ENCODE measurements around the gene DSTN. TPM values are rescaled to one million over a fixed set of nuclear protein-coding genes. Genes with fewer than 3 reads are reported as not detected.

DSTN gene
- total RNA-seq, 4 donors from 2014 or later, result 166 to 322 (median 242) TPM

DNA sequence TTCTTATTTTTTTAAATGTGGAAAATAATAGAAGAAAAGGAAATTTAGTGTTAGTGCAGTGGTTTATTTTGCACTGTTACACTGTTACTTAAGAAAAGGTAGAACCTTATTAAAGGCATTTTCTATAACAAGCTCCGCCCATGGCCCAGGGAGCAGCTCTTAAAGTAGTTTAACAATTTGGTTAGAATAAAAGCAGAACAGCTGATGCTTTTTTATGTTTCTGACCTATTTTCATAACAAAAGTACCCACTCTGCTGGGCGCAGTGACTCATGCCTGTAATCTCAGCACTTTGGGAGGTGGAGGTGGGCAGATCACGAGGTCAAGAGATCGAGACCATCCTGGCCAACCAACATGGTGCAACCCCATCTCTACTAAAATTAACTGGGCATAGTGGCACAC is 32.6 kb downstream of the DSTN start:
- no peak overlapping the region for H3K27ac ChIP-seq
- H3K4me1 ChIP-seq, result peaks cover 0 to 33% (median 0%) of the 10 kb centered on the region in 4 donors
- no peak for DNase-seq (ENCODE audit: low spot score in 2 of 2)
- no peaks in the 10 kb centered on the region for H3K27me3 ChIP-seq
- no peak for TF ChIP-seq POLR2A (IDR thresholded peaks at IDR 0.05)
- 97 to 98% methylated on average over 4 of the region's 4 CpGs for WGBS, 2 donors
- H3K4me3 ChIP-seq, result no peak overlapping the region
- no peaks in the 10 kb centered on the region for H3K9me3 ChIP-seq
- H3K36me3 ChIP-seq, result peaks cover 0 to 34% (median 0%) of the 10 kb centered on the region in 3 donors

DNA sequence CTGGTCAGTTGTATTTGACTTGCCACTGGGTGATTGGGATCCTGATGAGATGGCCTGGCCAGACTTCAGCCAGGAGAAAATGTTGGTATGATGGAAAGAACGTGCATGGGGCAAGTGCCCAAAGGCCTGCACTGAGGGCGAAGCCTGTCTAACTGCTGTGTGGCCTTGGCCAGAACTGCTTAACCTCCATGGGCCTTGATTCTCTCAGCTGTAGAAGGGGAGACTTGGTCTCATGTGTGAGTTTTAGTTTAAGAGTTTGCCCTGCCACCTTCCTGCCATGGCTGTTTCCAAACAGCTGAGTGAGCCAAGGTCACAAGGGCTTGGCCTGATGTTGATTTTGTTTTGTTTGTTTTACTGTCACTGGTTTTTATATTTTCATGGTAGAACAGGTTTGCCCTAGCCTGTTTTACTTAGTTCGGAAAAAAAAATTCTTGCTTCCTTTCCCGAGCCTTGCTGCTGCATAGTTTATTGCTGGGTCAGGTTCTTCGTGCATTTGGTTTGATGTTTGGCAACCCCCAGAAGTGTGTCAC is 35.3 kb downstream of the DSTN start:
- Histone ChIP-seq H3K27me3 (no peaks in the 10 kb centered on the region), H3K9me3 (no peaks in the 10 kb centered on the region), H3K4me1 (peaks cover 0 to 31% (median 0%) of the 10 kb centered on the region in 4 donors), H3K27ac (no peak overlapping the region), H3K36me3 (peaks cover 0 to 43% (median 0%) of the 10 kb centered on the region in 3 donors), H3K4me3 (no peak overlapping the region)
- 62 to 81% methylated on average over 5 of the region's 5 CpGs for WGBS, 2 donors
- DNase-seq (ENCODE audit: low spot score in 2 of 2), result no peak
- TF ChIP-seq, protein P1, sequence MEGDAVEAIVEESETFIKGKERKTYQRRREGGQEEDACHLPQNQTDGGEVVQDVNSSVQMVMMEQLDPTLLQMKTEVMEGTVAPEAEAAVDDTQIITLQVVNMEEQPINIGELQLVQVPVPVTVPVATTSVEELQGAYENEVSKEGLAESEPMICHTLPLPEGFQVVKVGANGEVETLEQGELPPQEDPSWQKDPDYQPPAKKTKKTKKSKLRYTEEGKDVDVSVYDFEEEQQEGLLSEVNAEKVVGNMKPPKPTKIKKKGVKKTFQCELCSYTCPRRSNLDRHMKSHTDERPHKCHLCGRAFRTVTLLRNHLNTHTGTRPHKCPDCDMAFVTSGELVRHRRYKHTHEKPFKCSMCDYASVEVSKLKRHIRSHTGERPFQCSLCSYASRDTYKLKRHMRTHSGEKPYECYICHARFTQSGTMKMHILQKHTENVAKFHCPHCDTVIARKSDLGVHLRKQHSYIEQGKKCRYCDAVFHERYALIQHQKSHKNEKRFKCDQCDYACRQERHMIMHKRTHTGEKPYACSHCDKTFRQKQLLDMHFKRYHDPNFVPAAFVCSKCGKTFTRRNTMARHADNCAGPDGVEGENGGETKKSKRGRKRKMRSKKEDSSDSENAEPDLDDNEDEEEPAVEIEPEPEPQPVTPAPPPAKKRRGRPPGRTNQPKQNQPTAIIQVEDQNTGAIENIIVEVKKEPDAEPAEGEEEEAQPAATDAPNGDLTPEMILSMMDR (IDR thresholded peaks at IDR 0.05), result no peak
- TF ChIP-seq POLR2A (IDR thresholded peaks at IDR 0.05), result no peak

DNA sequence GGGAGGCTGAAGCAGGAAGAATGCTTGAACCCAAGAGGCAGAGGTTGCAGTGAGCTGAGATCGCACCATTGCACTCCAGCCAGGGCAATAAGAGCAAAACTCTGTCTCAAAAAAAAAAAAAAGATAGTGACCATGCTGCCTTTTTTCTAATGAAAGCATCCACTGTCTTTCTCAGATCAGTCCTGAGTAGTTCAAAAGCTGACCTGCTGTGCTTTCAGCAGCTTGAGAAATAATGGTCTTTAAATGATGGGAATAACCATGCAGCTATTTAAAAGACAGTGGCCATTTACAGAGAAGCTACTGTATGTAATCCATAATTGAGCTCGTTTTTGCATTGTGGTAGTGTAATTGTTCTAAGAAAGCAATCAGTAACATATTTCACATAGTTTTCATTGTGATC is 36.1 kb downstream of the DSTN start:
- 52 to 56% methylated on average over 2 of the region's 2 CpGs for WGBS, 2 donors
- no peak for DNase-seq (ENCODE audit: low spot score in 2 of 2)
- no peaks in the 10 kb centered on the region for H3K9me3 ChIP-seq
- TF ChIP-seq EP300 (IDR thresholded peaks at IDR 0.05) (no peak), POLR2A (IDR thresholded peaks at IDR 0.05) (no peak)
- TF ChIP-seq, protein P1 (IDR thresholded peaks at IDR 0.05), result no peak
- no peak overlapping the region for H3K27ac ChIP-seq
- H3K27me3 ChIP-seq, result no peaks in the 10 kb centered on the region
- peaks cover 0 to 33% (median 2%) of the 10 kb centered on the region in 4 donors for H3K4me1 ChIP-seq
- H3K36me3 ChIP-seq, result peaks cover 0 to 49% (median 0%) of the 10 kb centered on the region in 3 donors
- H3K4me3 ChIP-seq, result no peak overlapping the region

DNA sequence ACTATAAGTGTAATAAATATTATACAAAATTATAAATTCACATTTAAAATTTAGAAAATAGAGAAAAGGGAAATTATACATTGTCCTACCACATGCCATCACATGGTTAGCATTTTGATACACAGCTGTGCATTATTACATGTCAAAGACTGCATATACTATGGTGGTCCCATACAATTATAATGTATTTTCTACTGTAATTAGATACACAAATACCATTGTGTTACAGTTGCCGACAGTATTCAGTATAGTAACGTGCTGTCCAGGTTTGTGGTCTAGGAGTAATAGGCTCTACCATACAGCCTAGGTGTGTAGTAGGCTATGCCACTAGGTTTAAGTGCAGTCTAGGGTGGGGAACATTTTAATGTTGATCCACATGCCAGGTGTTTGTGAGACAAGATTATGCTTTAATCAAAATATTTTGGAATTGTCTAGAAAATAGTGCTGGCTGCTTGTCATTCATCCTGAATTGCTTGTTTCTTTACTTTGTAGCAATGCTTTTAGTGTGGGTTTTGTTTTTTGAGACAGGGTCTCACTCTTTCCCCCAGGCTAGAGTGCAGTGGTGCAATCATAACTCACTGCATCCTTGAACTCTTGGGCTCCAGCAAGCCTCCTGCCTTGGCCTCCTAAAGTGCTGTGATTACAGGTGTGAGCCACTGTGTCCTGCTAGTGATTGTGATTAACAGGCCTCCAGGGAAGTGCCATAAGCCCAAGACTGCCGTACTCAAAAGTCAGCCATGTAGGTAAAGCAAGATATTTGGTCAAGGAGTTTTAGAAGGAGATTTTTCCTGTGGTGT is 39.0 kb downstream of the DSTN start:
- Histone ChIP-seq H3K27me3 (no peaks in the 10 kb centered on the region), H3K27ac (no peak overlapping the region), H3K9me3 (no peaks in the 10 kb centered on the region), H3K36me3 (peaks cover 0 to 44% (median 0%) of the 10 kb centered on the region in 3 donors), H3K4me1 (peaks cover 0 to 49% (median 5%) of the 10 kb centered on the region in 4 donors), H3K4me3 (no peak overlapping the region)
- DNase-seq (ENCODE audit: low spot score in 2 of 2), result no peak
- WGBS, 2 donors, result 78 to 81% methylated on average over 3 of the region's 3 CpGs
- TF ChIP-seq EP300 (IDR thresholded peaks at IDR 0.05), result no peak
- TF ChIP-seq POLR2A (IDR thresholded peaks at IDR 0.05), result no peak
- TF ChIP-seq, protein P1 (IDR thresholded peaks at IDR 0.05), result no peak

DNA sequence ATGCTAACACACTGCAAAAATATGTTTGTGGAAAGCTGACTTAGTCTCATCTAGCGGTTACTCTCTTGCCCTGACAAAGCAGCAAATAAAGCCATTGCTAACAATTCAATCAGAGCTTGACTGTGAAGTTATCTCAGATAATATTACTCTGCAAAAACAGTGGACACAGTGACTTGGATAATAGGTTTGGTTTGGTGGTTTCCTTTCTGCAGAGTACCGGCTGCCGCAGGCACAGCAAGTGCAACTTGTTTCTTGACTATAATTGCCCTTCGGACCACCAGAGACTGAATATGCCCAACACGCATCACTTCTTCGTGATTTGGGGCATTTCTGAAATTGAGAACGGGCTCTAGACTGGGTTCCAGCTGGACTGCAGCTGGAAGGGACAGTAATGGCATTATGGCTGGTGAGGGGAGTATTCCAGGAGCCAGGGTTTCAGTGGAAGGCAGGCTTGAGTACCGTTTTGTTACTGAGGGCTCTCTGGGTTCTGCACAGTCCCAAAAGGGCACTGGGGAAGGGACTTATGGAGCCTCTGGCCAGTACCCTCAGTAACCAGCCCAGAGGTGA is 40.0 kb downstream of the DSTN start:
- H3K9me3 ChIP-seq, result no peaks in the 10 kb centered on the region
- peak overlapping the region in 2 of 4 donors; percentile 20 to 70 for H3K27ac ChIP-seq
- H3K4me1 ChIP-seq, result peaks cover 0 to 58% (median 6%) of the 10 kb centered on the region in 4 donors
- no peak for DNase-seq (ENCODE audit: low spot score in 2 of 2)
- no peaks in the 10 kb centered on the region for H3K27me3 ChIP-seq
- TF ChIP-seq, protein P1 (IDR thresholded peaks at IDR 0.05), result no peak
- TF ChIP-seq EP300 (IDR thresholded peaks at IDR 0.05) (no peak), POLR2A (IDR thresholded peaks at IDR 0.05) (no peak)
- H3K36me3 ChIP-seq, result peaks cover 0 to 46% (median 0%) of the 10 kb centered on the region in 3 donors
- H3K4me3 ChIP-seq, result no peak overlapping the region
- WGBS, 2 donors, result 73 to 90% methylated on average over 8 of the region's 8 CpGs

Data from tibial nerve (tissue), 4 donors.